ENCODE data around the gene DSCAM.

DNA sequence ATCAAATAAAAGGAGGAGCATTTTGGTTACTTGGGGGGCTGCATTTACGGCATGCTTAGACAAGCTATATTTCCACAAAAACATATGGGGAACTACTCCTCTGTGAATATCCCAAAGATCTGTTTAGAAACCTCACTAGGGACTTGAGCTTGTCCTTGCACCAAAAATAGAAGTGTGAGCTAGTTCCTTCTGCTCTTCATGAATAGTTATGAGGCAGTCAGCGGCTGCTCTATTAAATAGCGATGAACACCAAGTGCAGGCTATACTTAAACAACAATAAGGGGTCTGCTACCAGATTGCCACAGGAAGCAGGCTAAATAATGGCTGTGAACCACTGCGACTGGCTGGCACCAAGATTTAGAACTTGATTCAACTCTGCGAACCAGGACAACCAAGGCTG lies 789.6 kb downstream of the DSCAM start:
- TF ChIP-seq CTCF (IDR thresholded peaks at IDR 0.05; ENCODE audit: insufficient read depth, low read length, poor library complexity, severe bottlenecking) (no peak), EZH2phosphoT487 (conservative IDR thresholded peaks at IDR 0.05; ENCODE audit: low read length) (no peak)

Measured in SU-DHL-6 (cell line).